Colonic mucosa (tissue), 4 donors: Measurements from ENCODE around the gene ADAMTSL1. TPM values are rescaled to one million over a fixed set of nuclear protein-coding genes. Genes with fewer than 3 reads are reported as not detected.

Source experiments
- DNase-seq: peaks from one replicate; pipeline ENCODE4 v3.0.0-alpha.2; 2020
- H3K27ac ChIP-seq: fragments of 200-600 bp; one replicate; pipeline ENCODE4 v1.8.0; 2021
- H3K27me3 ChIP-seq: fragments of 200-600 bp; one replicate; pipeline ENCODE4 v1.8.0; 2021
- H3K36me3 ChIP-seq: fragments of 200-600 bp; one replicate; pipeline ENCODE4 v1.8.0; 2021
- H3K4me1 ChIP-seq: fragments of 200-600 bp; one replicate; pipeline ENCODE4 v1.8.0; 2021; ENCODE audit warnings: mild to moderate bottlenecking
- H3K4me3 ChIP-seq: fragments of 200-600 bp; one replicate; pipeline ENCODE4 v1.8.0; 2021
- H3K9ac ChIP-seq, 2 donors: one replicate each; pipeline ENCODE4 v1.7.0; 2013; ENCODE audit warnings: control low read depth in 2 of 2, low read depth in 2 of 2, low read length in 2 of 2
- H3K9me3 ChIP-seq: fragments of 200-600 bp; one replicate; pipeline ENCODE4 v1.8.0; 2021
- intact Hi-C: fragments of 100-400 bp; cut with DNase I; formaldehyde crosslinking; loops from one replicate; pipeline ENCODE4 v1.14.1; 2022
- total RNA-seq, 2 donors: library from RNA; stranded (reverse); fragmentation: NEBNext Ultra II Directional in 1 of 2; extraction: Animal tissue kit (Norgen Biotek cat#: 25700) in 1 of 2; gene quantifications; one replicate each; pipeline ENCODE4 v1.2.1, GENCODE V29; 2021
- TF ChIP-seq, protein P1 (sequence below): fragments of 200-600 bp; IDR thresholded peaks from one replicate; pipeline ENCODE4 v1.8.0; 2022; ENCODE audit warnings: antibody characterized with exemption, mild to moderate bottlenecking
- donor health status: healthy.
- donor health status: DM: no; HTN: no; CAD: no.
- donor health status: DM: no; HTN: no; CAD: no.

Gene ADAMTSL1
- total RNA-seq, 2 donors from 2014 or later: 10.2 to 14.7 TPM

DNA sequence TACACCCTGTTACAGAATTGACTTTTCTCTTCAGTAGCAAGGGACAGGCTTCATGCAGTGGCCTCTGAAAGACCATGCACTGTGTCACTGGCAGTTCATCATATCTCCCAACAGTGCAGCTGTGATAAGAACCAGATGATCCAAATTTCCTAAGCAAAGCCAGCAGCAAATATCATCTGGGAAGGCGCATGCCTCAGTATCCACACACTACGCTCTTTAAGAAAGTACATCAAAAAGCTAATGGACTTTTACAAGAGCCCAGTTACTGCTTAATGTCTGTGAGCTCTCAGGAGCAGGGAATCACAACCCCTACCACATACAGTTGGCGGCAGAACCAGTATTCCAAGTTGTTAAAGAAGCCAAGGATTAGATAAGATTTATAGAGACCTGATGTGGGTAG is 25.1 kb downstream of the ADAMTSL1 start:
- no peak for DNase-seq
- Histone ChIP-seq H3K9me3 (no peaks in the 10 kb centered on the region), H3K36me3 (no peaks in the 10 kb centered on the region), H3K4me1 (no peaks in the 10 kb centered on the region), H3K27ac (no peak overlapping the region), H3K9ac (no peak overlapping the region), H3K4me3 (no peak overlapping the region), H3K27me3 (no peaks in the 10 kb centered on the region)
- intact Hi-C loops: no loop called here
- TF ChIP-seq, protein P1, sequence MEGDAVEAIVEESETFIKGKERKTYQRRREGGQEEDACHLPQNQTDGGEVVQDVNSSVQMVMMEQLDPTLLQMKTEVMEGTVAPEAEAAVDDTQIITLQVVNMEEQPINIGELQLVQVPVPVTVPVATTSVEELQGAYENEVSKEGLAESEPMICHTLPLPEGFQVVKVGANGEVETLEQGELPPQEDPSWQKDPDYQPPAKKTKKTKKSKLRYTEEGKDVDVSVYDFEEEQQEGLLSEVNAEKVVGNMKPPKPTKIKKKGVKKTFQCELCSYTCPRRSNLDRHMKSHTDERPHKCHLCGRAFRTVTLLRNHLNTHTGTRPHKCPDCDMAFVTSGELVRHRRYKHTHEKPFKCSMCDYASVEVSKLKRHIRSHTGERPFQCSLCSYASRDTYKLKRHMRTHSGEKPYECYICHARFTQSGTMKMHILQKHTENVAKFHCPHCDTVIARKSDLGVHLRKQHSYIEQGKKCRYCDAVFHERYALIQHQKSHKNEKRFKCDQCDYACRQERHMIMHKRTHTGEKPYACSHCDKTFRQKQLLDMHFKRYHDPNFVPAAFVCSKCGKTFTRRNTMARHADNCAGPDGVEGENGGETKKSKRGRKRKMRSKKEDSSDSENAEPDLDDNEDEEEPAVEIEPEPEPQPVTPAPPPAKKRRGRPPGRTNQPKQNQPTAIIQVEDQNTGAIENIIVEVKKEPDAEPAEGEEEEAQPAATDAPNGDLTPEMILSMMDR: no peak

DNA sequence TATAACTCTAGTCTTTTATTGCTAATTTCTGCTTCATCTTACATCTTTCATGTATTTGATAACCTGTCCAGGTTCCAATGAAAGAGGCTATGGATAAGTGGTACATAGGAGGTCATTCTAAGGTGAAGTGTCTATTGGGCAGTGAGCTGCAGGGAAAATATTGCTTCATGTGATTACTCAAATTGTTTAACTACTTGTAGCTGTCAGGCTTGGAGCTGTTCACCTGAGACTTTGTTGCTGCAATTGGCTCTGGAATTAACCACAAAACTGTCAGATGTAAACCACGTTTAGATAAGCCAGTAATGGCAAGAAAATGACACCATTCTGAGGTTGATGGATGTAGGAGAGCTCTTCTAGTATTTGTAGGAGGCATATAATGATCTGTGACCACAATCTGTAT is 26.0 kb downstream of the ADAMTSL1 start:
- Histone ChIP-seq H3K27me3 (no peaks in the 10 kb centered on the region), H3K36me3 (no peaks in the 10 kb centered on the region), H3K4me1 (no peaks in the 10 kb centered on the region), H3K9ac (no peak overlapping the region), H3K4me3 (no peak overlapping the region), H3K27ac (no peak overlapping the region), H3K9me3 (no peaks in the 10 kb centered on the region)
- intact Hi-C loops: no loop called here
- DNase-seq: no peak
- TF ChIP-seq, protein P1: no peak

DNA sequence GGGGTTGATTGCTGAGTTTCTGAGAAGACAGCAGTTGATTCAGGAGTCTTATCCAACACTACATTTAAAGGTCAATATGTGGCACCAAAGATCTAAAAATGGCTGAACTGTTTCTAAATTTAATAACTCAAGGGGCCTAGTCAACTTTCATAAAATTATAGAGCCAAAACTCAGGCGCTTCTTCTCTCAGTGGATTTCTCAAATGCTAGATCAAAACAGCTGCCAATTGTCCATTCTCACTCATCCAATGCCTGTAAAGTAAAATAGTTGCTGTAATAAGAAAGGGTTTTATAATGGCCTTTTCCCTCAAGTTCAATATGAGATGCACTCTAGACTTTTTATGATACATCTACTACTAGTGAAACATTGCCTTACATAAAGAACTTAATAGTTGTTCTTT is 26.5 kb downstream of the ADAMTSL1 start:
- intact Hi-C loops: no loop called here
- Histone ChIP-seq H3K27ac (no peak overlapping the region), H3K4me3 (no peak overlapping the region), H3K9me3 (no peaks in the 10 kb centered on the region), H3K27me3 (no peaks in the 10 kb centered on the region), H3K9ac (no peak overlapping the region), H3K4me1 (no peaks in the 10 kb centered on the region), H3K36me3 (no peaks in the 10 kb centered on the region)
- TF ChIP-seq, protein P1: no peak
- DNase-seq: no peak

DNA sequence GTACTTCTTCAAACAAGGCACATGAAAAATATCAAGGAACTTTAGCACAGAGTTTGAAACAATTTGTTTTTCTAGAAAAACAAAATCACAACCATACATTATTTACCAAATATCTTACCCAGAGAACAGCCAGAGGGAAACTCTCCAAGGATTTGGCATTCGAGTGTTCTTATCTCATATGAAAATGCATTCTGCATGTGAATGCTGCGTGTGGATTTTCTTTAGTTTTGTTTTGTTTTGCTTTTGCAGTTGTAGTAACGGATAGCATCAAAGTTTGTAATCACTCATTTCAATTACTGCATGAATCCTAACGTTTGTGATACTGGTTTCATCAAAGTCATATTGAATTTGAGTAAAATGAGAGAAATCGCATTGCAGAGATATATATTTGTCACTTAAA is 28.0 kb downstream of the ADAMTSL1 start:
- Histone ChIP-seq H3K9me3 (no peaks in the 10 kb centered on the region), H3K36me3 (no peaks in the 10 kb centered on the region), H3K27me3 (no peaks in the 10 kb centered on the region), H3K4me1 (no peaks in the 10 kb centered on the region), H3K4me3 (no peak overlapping the region), H3K9ac (no peak overlapping the region), H3K27ac (no peak overlapping the region)
- TF ChIP-seq, protein P1: no peak
- intact Hi-C loops: no loop called here
- DNase-seq: no peak

GRCh38 chr9:18502546-18502945 is 28.6 kb downstream of the ADAMTSL1 start:
- DNase-seq: no peak
- Histone ChIP-seq H3K9me3 (no peaks in the 10 kb centered on the region), H3K4me1 (no peaks in the 10 kb centered on the region), H3K27me3 (no peaks in the 10 kb centered on the region), H3K36me3 (no peaks in the 10 kb centered on the region), H3K4me3 (no peak overlapping the region), H3K9ac (no peak overlapping the region), H3K27ac (no peak overlapping the region)
- TF ChIP-seq, protein P1: no peak
- intact Hi-C loops: no loop called here

- Histone ChIP-seq H3K27me3 (no peaks in the 10 kb centered on the region), H3K4me3 (no peak overlapping the region), H3K27ac (no peak overlapping the region), H3K9me3 (no peaks in the 10 kb centered on the region), H3K4me1 (no peaks in the 10 kb centered on the region), H3K36me3 (no peaks in the 10 kb centered on the region), H3K9ac (no peak overlapping the region)
- no peak for DNase-seq
- intact Hi-C loops: no loop called here
- TF ChIP-seq, protein P1: no peak
Measured at GRCh38 chr9:18504707-18505106, 30.8 kb downstream of the ADAMTSL1 start.
